CD4-positive, alpha-beta memory T cell (primary cell): Measurements from ENCODE around the gene SYNGAP1. TPM values are rescaled to one million over a fixed set of nuclear protein-coding genes. Genes with fewer than 3 reads are reported as not detected.
"Not testable (repeated sequence)": the region's sequence is repeated elsewhere in the genome, so short reads cannot be mapped to it uniquely, and the experiment has no call there.

ENCODE experiments used
- CTCF ChIA-PET: fragments of 350-600 bp; sonication (Branson Sonifier 250); formaldehyde crosslinking; loops from one replicate; lab custom pipeline; 2021; ENCODE audit warnings: inconsistent platforms; ENCODE audit not compliant: partially characterized antibody; lab: Charles Lee
- POLR2A ChIA-PET: fragments of 350-600 bp; sonication (Branson Sonifier 250); formaldehyde crosslinking; loops from one replicate; lab custom pipeline; 2021; ENCODE audit not compliant: partially characterized antibody; lab: Charles Lee
- DNase-seq, 5 donors: peaks; one replicate each; pipeline versions ENCODE4 v3.0.0 to v3.0.0-alpha.2; 2020 to 2022; ENCODE audit warnings: mixed read lengths in 1 of 5
- H3K27ac ChIP-seq: one replicate; pipeline ENCODE4 v1.7.0; 2013; ENCODE audit warnings: low read depth, low read length
- H3K27me3 ChIP-seq: 2 replicates; pipeline ENCODE4 v1.7.0; 2013; ENCODE audit warnings: mild to moderate bottlenecking, low read length, moderate library complexity; ENCODE audit not compliant: insufficient read depth
- H3K36me3 ChIP-seq: 2 replicates; pipeline ENCODE4 v1.7.0; 2013; ENCODE audit warnings: mild to moderate bottlenecking, low read length, moderate library complexity; ENCODE audit not compliant: insufficient read depth
- H3K4me1 ChIP-seq: 2 replicates; pipeline ENCODE4 v1.7.0; 2013; ENCODE audit warnings: mild to moderate bottlenecking, low read length, moderate library complexity; ENCODE audit not compliant: insufficient read depth
- H3K4me3 ChIP-seq, 2 donors: one replicate each; pipeline ENCODE4 v1.7.0; 2013; ENCODE audit warnings: low read length in 2 of 2, mild to moderate bottlenecking in 1 of 2
- H3K9me3 ChIP-seq, 2 donors: one replicate each; pipeline ENCODE4 v1.7.0; 2013; ENCODE audit warnings: low read length in 2 of 2, control low read depth in 1 of 2; ENCODE audit not compliant: control insufficient read depth in 1 of 2
- H3K27ac Mint-ChIP-seq, 7 donors: one replicate each; pipeline ENCODE4 v1.8.0; 2020 to 2021; ENCODE audit warnings: mixed read lengths in 7 of 7, mild to moderate bottlenecking in 6 of 7, inconsistent platforms in 3 of 7, moderate library complexity in 3 of 7
- H3K27me3 Mint-ChIP-seq, 2 donors: one replicate each; pipeline ENCODE4 v1.8.0; 2020 to 2021; ENCODE audit warnings: mixed read lengths in 2 of 2
- H3K36me3 Mint-ChIP-seq, 2 donors: one replicate each; pipeline ENCODE4 v1.8.0; 2020 to 2021; ENCODE audit warnings: mixed read lengths in 2 of 2, inconsistent platforms in 1 of 2, mild to moderate bottlenecking in 1 of 2
- H3K4me1 Mint-ChIP-seq, 4 donors: one replicate each; pipeline ENCODE4 v1.8.0; 2020 to 2021; ENCODE audit warnings: mixed read lengths in 4 of 4, mild to moderate bottlenecking in 1 of 4
- H3K4me3 Mint-ChIP-seq, 8 donors: one replicate each; pipeline ENCODE4 v1.8.0; 2020 to 2021; ENCODE audit warnings: mixed read lengths in 8 of 8, mild to moderate bottlenecking in 7 of 8, moderate library complexity in 6 of 8, inconsistent platforms in 3 of 8
- H3K9me3 Mint-ChIP-seq, 8 donors: one replicate each; pipeline ENCODE4 v1.8.0; 2020 to 2021; ENCODE audit warnings: mixed read lengths in 8 of 8, mild to moderate bottlenecking in 5 of 8, inconsistent platforms in 3 of 8, moderate library complexity in 1 of 8
- intact Hi-C: fragments of 100-400 bp; cut with micrococcal nuclease; formaldehyde crosslinking; loops from one replicate; pipeline ENCODE4 v1.15.1; 2023
- polyA plus RNA-seq, 2 donors: library from polyadenylated mRNA; unstranded; fragments of 300-500 nt; fragmentation: Illumina TruSeq; gene quantifications; one replicate each; pipeline ENCODE4 v1.2.3, GENCODE V29; 2021
- total RNA-seq, 2 experiments: library from RNA; stranded (reverse); gene quantifications; one replicate each; pipeline ENCODE4 v1.2.3, GENCODE V29; 2021

The SYNGAP1 gene
- total and polyA plus RNA-seq, 4 experiments from 2014 or later = 1.9 to 48.0 (median 47.8) TPM; not detected in 1

- Histone ChIP-seq H3K27me3 (no peaks in the 10 kb centered on the region), H3K36me3 (peaks cover 7% of the 10 kb centered on the region), H3K4me3 (no peak overlapping the region), H3K9me3 (no peaks in the 10 kb centered on the region), H3K4me1 (peaks cover 13% of the 10 kb centered on the region), H3K27ac (no peak overlapping the region)
- H3K27me3 Mint-ChIP-seq = peaks cover 0 to 3% of the 10 kb centered on the region in 2 donors
- intact Hi-C loops = loop anchor here (10.0 kb wide), 1 partner anchor 256 kb away; the partner anchor contains the start of gene UQCC2
- peaks cover 11 to 27% of the 10 kb centered on the region in 2 donors for H3K36me3 Mint-ChIP-seq
- H3K4me1 Mint-ChIP-seq = peaks cover 6 to 30% (median 14%) of the 10 kb centered on the region in 4 donors
- ChIA-PET POLR2A (no interaction called here), CTCF (no interaction called here)
- no peak for DNase-seq
- H3K9me3 Mint-ChIP-seq = no peaks in the 10 kb centered on the region
- H3K4me3 Mint-ChIP-seq = no peak overlapping the region
- H3K27ac Mint-ChIP-seq = no peak overlapping the region
Observed at GRCh38 chr6:33459226-33459625, 39.4 kb downstream of the SYNGAP1 start.

- DNase-seq = no peak
- intact Hi-C loops = no loop called here
- Histone ChIP-seq H3K4me1 (no peaks in the 10 kb centered on the region), H3K27ac (no peak overlapping the region), H3K27me3 (no peaks in the 10 kb centered on the region), H3K4me3 (no peak overlapping the region), H3K9me3 (no peaks in the 10 kb centered on the region), H3K36me3 (no peaks in the 10 kb centered on the region)
- H3K36me3 Mint-ChIP-seq = no peaks in the 10 kb centered on the region
- ChIA-PET CTCF (interaction anchor here (1.0 kb wide), 1 partner anchor 16 kb away, joined by 3 read pairs; no protein-coding TSS in a partner anchor), POLR2A (no interaction called here)
- no peaks in the 10 kb centered on the region for H3K9me3 Mint-ChIP-seq
- no peaks in the 10 kb centered on the region for H3K4me1 Mint-ChIP-seq
- peaks cover 0 to 3% of the 10 kb centered on the region in 2 donors for H3K27me3 Mint-ChIP-seq
- no peak overlapping the region for H3K27ac Mint-ChIP-seq
- no peak overlapping the region for H3K4me3 Mint-ChIP-seq
Observed at GRCh38 chr6:33466075-33466735, 46.3 kb downstream of the SYNGAP1 start.

DNA sequence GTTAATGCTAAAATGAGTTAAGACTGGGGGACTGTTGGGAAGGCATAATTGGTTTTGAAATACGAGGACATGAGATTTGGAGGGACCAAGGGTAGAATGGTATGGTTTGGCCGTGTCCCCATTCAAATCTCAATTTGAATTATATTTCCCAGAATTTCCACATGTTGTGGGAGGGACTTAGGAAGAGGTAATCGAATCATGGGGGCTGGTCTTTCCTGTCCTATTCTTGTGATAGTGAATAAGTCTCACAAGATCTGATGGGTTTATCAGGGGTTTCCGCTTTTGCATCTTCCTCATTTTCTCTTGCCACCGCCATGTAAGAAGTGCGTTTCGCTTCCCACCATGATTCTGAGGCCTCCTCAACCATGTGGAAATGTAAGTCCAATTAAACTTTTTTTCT, 47.2 kb downstream of the SYNGAP1 start:
- H3K4me3 Mint-ChIP-seq = no peak overlapping the region
- Histone ChIP-seq H3K9me3 (no peaks in the 10 kb centered on the region), H3K36me3 (no peaks in the 10 kb centered on the region), H3K27ac (no peak overlapping the region), H3K4me3 (no peak overlapping the region), H3K4me1 (no peaks in the 10 kb centered on the region), H3K27me3 (no peaks in the 10 kb centered on the region)
- no peaks in the 10 kb centered on the region for H3K4me1 Mint-ChIP-seq
- ChIA-PET POLR2A (no interaction called here), CTCF (interaction anchor here (1.0 kb wide), 1 partner anchor 15 kb away, joined by 3 read pairs; no protein-coding TSS in a partner anchor)
- no peaks in the 10 kb centered on the region for H3K36me3 Mint-ChIP-seq
- DNase-seq = no peak
- H3K27me3 Mint-ChIP-seq = peaks cover 0 to 3% of the 10 kb centered on the region in 2 donors
- H3K27ac Mint-ChIP-seq = peak overlapping the region in 1 of 7 donors; percentile 35
- H3K9me3 Mint-ChIP-seq = no peaks in the 10 kb centered on the region
- intact Hi-C loops = no loop called here

DNA sequence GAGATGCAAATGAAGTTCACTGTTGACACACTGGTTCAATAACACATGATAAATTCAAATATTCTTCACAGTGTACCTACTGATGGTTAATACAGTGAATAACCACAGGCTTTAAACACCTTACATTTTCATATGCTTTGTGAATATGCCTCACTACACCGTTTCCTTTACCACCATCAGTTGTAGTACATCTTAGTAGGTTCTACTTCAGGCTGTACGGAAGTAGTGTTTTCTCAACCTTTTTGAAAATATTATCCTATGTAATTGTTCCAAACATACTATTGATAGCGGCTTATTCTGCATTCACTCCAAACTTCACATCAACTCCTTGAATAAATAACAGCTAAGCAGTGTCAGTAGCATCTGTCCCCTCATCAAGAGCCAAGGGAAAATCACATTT, 49.8 kb downstream of the SYNGAP1 start:
- DNase-seq = no peak
- no peak overlapping the region for H3K27ac Mint-ChIP-seq
- no peaks in the 10 kb centered on the region for H3K36me3 ChIP-seq
- no peak overlapping the region for H3K27ac ChIP-seq
- POLR2A ChIA-PET = no interaction called here
- H3K27me3 Mint-ChIP-seq = no peaks in the 10 kb centered on the region
- no peak overlapping the region for H3K4me3 Mint-ChIP-seq
- H3K27me3 ChIP-seq = no peaks in the 10 kb centered on the region
- H3K4me1 ChIP-seq = no peaks in the 10 kb centered on the region
- no peaks in the 10 kb centered on the region for H3K9me3 ChIP-seq
- CTCF ChIA-PET = no interaction called here
- H3K36me3 Mint-ChIP-seq = no peaks in the 10 kb centered on the region
- H3K4me1 Mint-ChIP-seq = no peaks in the 10 kb centered on the region
- intact Hi-C loops = no loop called here
- no peak overlapping the region for H3K4me3 ChIP-seq
- H3K9me3 Mint-ChIP-seq = no peaks in the 10 kb centered on the region

GRCh38 chr6:33477864-33478263, 58.0 kb downstream of the SYNGAP1 start:
- Histone ChIP-seq H3K27me3 (no peaks in the 10 kb centered on the region), H3K4me3 (no peak overlapping the region), H3K4me1 (no peaks in the 10 kb centered on the region), H3K9me3 (no peaks in the 10 kb centered on the region), H3K36me3 (no peaks in the 10 kb centered on the region), H3K27ac (no peak overlapping the region)
- Mint-ChIP-seq H3K4me3 (no peak overlapping the region), H3K36me3 (no peaks in the 10 kb centered on the region), H3K27me3 (peaks cover 0 to 5% of the 10 kb centered on the region in 2 donors), H3K9me3 (no peaks in the 10 kb centered on the region), H3K4me1 (no peaks in the 10 kb centered on the region), H3K27ac (peak overlapping the region in 1 of 7 donors; percentile 44)
- DNase-seq = no peak
- intact Hi-C loops = no loop called here
- POLR2A ChIA-PET = no interaction called here
- CTCF ChIA-PET = no interaction called here

DNA sequence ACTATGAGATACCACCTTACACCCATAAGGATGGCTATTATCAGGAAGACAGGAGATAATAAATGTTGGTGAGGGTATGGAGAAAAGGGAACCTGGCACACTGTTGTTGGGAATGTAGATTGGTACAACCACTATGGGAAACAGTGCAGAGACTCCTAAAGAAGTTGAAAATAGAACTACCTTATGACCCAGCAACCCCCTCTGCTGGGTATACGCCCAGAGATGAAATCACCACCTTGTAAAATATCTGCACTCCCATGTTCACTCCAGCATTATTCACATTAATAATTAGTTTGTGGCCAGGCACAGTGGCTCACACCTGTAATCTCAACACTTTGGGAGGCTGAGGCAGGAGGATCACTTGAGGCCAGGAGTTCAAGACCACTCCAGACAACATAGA, 61.3 kb downstream of the SYNGAP1 start:
- H3K27me3 Mint-ChIP-seq = peaks cover 0 to 5% of the 10 kb centered on the region in 2 donors
- DNase-seq = peak in 1 of 5 donors; percentile 2
- no peak overlapping the region for H3K27ac Mint-ChIP-seq
- no peaks in the 10 kb centered on the region for H3K36me3 ChIP-seq
- no peaks in the 10 kb centered on the region for H3K9me3 ChIP-seq
- H3K9me3 Mint-ChIP-seq = no peaks in the 10 kb centered on the region
- intact Hi-C loops = loop anchor here (1.0 kb wide), 1 partner anchor 90 kb away; the partner anchor contains the start of gene KIFC1
- no peaks in the 10 kb centered on the region for H3K4me1 Mint-ChIP-seq
- no peak overlapping the region for H3K27ac ChIP-seq
- no peaks in the 10 kb centered on the region for H3K36me3 Mint-ChIP-seq
- no peaks in the 10 kb centered on the region for H3K27me3 ChIP-seq
- no peak overlapping the region for H3K4me3 ChIP-seq
- H3K4me1 ChIP-seq = no peaks in the 10 kb centered on the region
- H3K4me3 Mint-ChIP-seq = no peak overlapping the region
- POLR2A ChIA-PET = no interaction called here
- CTCF ChIA-PET = interaction anchor here (1.5 kb wide), 1 partner anchor 90 kb away, joined by 3 read pairs; no protein-coding TSS in a partner anchor

DNA sequence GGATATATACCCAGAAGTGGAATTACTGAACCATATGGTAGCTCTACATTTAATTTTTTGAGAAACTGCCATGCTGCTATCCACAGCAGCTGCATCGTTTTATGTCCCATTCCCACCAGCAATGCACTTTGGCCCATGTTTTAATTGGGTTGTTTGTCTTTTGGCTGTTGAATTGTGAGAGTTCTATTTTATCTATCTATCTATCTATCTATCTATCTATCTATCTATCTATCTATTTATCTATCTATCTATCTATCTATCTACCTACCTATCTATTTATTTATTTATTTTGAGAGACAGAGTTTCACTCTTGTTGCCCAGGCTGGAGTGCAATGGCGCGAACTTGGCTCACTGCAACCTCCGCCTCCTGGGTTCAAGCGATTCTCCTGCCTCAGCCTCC, 62.8 kb downstream of the SYNGAP1 start:
- intact Hi-C loops, H3K4me1 ChIP-seq, H3K4me3 Mint-ChIP-seq, H3K27me3 Mint-ChIP-seq, H3K36me3 ChIP-seq, H3K4me3 ChIP-seq, H3K4me1 Mint-ChIP-seq, H3K27ac Mint-ChIP-seq, H3K27me3 ChIP-seq, H3K27ac ChIP-seq, DNase-seq, H3K36me3 Mint-ChIP-seq, H3K9me3 ChIP-seq, H3K9me3 Mint-ChIP-seq, POLR2A ChIA-PET: not testable (repeated sequence)
- CTCF ChIA-PET = interaction anchor here (1.0 kb wide), 1 partner anchor 16 kb away, joined by 3 read pairs; no protein-coding TSS in a partner anchor
